Parathyroid adenoma (tissue), 2 donors: ENCODE measurements around the gene SLC25A1.

Experiments used
- H2AFZ ChIP-seq: fragments of 300-600 bp; sonication (generic); one replicate; pipeline ENCODE4 v1.7.0; 2017; ENCODE audit warnings: antibody characterized with exemption, mild to moderate bottlenecking
- H3K27ac ChIP-seq: fragments of 300-600 bp; sonication (generic); one replicate; pipeline ENCODE4 v1.7.0; 2017
- H3K27me3 ChIP-seq: fragments of 300-600 bp; sonication (generic); one replicate; pipeline ENCODE4 v1.7.0; 2017; ENCODE audit warnings: low read length; ENCODE audit not compliant: control insufficient read depth, insufficient read depth
- H3K36me3 ChIP-seq: fragments of 300-600 bp; sonication (generic); one replicate; pipeline ENCODE4 v1.7.0; 2017; ENCODE audit warnings: low read length; ENCODE audit not compliant: control insufficient read depth, insufficient read depth
- H3K4me1 ChIP-seq: fragments of 300-600 bp; sonication (generic); one replicate; pipeline ENCODE4 v1.7.0; 2017; ENCODE audit warnings: control low read depth
- H3K4me2 ChIP-seq: fragments of 300-600 bp; sonication (generic); one replicate; pipeline ENCODE4 v1.7.0; 2017; ENCODE audit warnings: low read length
- H3K4me3 ChIP-seq: fragments of 300-600 bp; sonication (generic); one replicate; pipeline ENCODE4 v1.7.0; 2017; ENCODE audit warnings: low read depth, low read length
- H3K79me2 ChIP-seq: fragments of 300-600 bp; sonication (generic); one replicate; pipeline ENCODE4 v1.7.0; 2017; ENCODE audit warnings: control low read depth
- H3K9ac ChIP-seq: fragments of 300-600 bp; sonication (generic); one replicate; pipeline ENCODE4 v1.7.0; 2017; ENCODE audit warnings: mild to moderate bottlenecking
- H3K9me3 ChIP-seq: fragments of 300-600 bp; sonication (generic); one replicate; pipeline ENCODE4 v1.7.0; 2017; ENCODE audit warnings: low read length; ENCODE audit not compliant: control insufficient read depth
- TF ChIP-seq, protein P1 (sequence below): fragments of 300-600 bp; sonication (generic); IDR thresholded peaks from one replicate; pipeline ENCODE4 v1.7.0; 2017; ENCODE audit warnings: antibody characterized with exemption, mild to moderate bottlenecking
- donor health status: primary hyperparathyroidism.

SLC25A1 gene

DNA sequence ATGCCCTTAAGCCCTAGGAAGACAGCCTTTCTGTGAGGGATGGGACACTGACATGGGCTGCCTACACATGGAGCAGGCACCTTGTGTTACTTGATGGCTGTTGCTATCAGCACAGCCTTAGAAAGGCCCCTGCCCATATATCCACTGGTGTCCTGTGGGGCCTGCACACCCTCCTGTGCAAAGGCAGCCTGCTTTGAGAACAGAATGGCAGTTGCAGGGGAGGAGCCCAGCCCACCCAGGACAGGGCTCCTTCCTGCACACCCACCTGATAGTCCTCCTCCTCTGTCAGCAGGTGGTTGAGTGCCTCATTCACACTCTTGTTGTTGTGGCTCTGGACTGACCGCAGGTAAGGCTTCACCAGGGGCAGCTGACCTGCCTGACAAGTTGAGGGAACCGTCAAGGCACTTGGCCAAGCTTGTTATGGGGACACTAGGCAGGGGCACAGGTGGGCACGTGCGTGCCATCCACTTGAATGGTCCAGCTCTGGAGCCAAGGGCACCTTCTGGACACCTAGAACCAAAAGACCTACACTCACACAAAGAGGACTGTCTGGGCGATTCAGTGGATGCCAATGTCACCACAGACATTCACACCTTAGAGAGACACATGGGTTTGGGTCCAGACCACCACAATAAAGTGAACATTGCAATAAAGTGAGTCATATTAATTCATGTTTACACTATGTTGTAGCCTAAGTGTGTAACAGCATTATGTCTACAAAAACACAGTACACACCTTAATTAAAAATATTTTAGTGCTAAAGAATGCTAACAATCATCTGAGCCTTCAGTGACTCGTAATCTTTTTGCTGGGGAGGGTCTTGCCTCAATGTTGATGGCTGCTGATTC is 9.4 kb upstream of the SLC25A1 start:
- Histone ChIP-seq H3K4me2 (no peak overlapping the region), H3K79me2 (no peaks in the 10 kb centered on the region), H3K9ac (no peak overlapping the region), H3K4me1 (no peaks in the 10 kb centered on the region), H2AFZ (no peak overlapping the region), H3K9me3 (no peaks in the 10 kb centered on the region), H3K27me3 (no peaks in the 10 kb centered on the region), H3K36me3 (no peaks in the 10 kb centered on the region), H3K4me3 (no peak overlapping the region), H3K27ac (no peak overlapping the region)
- TF ChIP-seq, protein P1, sequence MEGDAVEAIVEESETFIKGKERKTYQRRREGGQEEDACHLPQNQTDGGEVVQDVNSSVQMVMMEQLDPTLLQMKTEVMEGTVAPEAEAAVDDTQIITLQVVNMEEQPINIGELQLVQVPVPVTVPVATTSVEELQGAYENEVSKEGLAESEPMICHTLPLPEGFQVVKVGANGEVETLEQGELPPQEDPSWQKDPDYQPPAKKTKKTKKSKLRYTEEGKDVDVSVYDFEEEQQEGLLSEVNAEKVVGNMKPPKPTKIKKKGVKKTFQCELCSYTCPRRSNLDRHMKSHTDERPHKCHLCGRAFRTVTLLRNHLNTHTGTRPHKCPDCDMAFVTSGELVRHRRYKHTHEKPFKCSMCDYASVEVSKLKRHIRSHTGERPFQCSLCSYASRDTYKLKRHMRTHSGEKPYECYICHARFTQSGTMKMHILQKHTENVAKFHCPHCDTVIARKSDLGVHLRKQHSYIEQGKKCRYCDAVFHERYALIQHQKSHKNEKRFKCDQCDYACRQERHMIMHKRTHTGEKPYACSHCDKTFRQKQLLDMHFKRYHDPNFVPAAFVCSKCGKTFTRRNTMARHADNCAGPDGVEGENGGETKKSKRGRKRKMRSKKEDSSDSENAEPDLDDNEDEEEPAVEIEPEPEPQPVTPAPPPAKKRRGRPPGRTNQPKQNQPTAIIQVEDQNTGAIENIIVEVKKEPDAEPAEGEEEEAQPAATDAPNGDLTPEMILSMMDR = no peak

DNA sequence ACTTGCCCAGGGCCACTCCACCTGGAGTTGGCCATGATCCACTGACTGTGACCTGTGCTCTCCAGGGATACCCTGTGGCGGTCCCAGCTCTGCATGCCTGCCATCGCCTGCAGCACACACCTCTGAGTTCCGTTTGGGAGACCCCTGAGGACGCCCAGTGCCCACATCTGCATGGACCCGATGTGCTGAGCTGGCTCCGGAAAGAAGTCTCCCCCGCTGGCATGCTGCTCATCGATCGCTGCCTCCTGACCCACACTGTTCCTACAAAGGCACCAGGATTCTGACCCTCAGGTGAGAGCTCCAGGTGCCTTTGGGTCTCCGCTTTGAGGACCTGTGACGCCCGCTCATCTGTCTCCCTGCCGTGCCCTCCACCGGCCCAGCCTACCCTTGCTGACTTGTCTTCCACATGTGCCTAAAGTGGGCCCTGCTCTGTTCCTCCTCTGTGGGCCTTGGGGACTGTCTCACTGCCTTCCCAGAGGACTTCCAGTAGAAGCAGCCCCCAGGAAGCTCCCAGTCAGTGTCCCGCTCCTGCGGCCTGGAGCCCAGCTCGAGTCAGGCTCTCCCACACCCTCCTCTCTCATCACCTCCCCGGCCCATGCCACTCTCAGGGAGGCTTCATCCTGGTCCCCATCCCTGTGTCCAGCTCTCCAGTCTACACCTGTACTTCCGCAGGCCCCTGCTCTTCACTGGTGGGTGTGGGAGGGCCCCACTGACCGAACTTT is 5.9 kb upstream of the SLC25A1 start:
- Histone ChIP-seq H3K79me2 (no peaks in the 10 kb centered on the region), H3K4me2 (no peak overlapping the region), H3K36me3 (no peaks in the 10 kb centered on the region), H3K9ac (no peak overlapping the region), H2AFZ (no peak overlapping the region), H3K4me1 (no peaks in the 10 kb centered on the region), H3K27ac (no peak overlapping the region), H3K4me3 (no peak overlapping the region), H3K9me3 (no peaks in the 10 kb centered on the region), H3K27me3 (no peaks in the 10 kb centered on the region)
- TF ChIP-seq, protein P1 = no peak

DNA sequence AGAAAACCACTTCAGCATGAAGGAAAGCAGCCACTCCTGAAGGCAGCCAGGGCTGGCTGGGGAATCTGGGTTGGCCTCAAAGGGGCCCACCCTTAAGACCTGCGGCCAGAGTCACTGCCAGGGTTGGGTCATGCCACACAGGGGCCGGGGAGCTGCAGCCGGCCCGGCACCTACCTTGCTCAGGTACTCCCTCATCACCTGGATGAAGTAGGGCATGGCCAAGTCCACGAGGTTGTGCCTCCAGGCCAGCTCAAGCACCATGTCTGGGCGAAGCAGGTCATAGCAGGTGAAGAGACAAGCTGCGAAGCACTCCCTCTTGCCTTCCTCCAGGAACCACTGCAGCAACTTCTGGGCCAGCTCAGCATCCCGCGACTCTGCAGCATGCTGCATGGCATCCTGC is 4.7 kb upstream of the SLC25A1 start:
- no peak overlapping the region for H3K27ac ChIP-seq
- no peaks in the 10 kb centered on the region for H3K27me3 ChIP-seq
- no peaks in the 10 kb centered on the region for H3K79me2 ChIP-seq
- no peak overlapping the region for H3K4me2 ChIP-seq
- no peak overlapping the region for H3K9ac ChIP-seq
- no peaks in the 10 kb centered on the region for H3K36me3 ChIP-seq
- no peaks in the 10 kb centered on the region for H3K4me1 ChIP-seq
- TF ChIP-seq, protein P1 = no peak
- H2AFZ ChIP-seq = no peak overlapping the region
- no peaks in the 10 kb centered on the region for H3K9me3 ChIP-seq
- H3K4me3 ChIP-seq = no peak overlapping the region

DNA sequence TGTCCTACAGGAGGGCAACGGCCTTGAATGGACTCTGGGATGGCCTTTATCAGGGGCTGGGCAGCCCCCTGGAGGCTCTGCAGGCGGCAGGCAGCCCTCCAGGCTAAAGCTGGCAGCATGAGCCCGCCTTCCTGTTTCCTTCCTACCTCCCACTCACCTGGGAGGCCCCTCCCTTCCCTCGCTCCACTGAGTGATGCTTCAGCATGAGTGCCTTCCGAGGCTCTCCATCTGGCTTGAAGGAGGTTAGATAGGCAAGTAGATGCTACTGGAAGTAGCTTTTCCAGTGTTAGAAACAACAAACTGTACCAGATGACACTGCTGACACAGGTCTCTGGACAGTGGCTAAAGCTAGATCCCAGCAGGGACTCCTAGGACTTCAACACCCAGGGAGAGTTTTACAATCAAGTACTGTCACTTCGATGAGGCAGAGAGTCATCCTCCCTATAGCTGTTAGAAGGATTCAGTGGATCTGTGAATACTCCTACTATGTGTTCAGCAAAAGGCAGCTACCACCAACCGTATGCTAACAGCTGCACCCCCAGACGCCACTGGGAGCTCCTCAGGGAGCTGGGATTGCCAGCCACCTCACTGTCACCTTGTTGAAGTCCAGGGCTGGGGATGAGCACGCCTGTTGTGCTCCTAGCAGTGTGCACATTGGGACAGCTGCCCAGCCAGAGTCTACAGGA is 4.1 kb upstream of the SLC25A1 start:
- no peaks in the 10 kb centered on the region for H3K4me1 ChIP-seq
- TF ChIP-seq, protein P1 = no peak
- H3K27ac ChIP-seq = no peak overlapping the region
- H3K9me3 ChIP-seq = no peaks in the 10 kb centered on the region
- no peak overlapping the region for H3K9ac ChIP-seq
- no peak overlapping the region for H3K4me3 ChIP-seq
- H2AFZ ChIP-seq = no peak overlapping the region
- H3K36me3 ChIP-seq = no peaks in the 10 kb centered on the region
- no peaks in the 10 kb centered on the region for H3K27me3 ChIP-seq
- no peaks in the 10 kb centered on the region for H3K79me2 ChIP-seq
- H3K4me2 ChIP-seq = no peak overlapping the region
